ENCODE results near the gene ITGB2.

DNA sequence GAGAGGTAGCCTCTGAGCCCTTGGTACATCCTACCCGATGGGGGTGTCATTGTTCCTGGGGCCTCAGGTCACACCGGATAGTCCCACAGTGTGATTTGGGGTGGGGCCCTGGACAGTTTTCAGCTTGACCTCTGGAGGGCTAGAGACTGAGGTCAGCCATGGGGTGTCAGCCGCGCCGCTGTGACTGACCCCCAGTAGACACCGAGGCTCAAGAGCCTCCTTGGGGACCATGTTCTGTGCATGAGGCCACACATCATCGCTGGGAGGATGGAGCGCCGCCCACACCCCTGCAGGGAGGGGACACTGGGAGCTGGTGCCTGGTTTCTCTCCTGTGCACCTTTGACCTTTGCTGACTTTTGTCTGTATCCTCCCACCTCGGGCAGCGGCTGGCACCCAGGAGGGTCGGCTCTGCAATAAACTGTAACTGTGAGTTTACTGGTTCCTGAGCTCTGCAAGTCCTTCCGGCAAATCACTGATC, 22.6 kb downstream of the ITGB2 start:
- TF ChIP-seq NFYB (CRISPR knock-in tag; conservative IDR thresholded peaks at IDR 0.05; ENCODE audit: low read depth) (no peak), NR2C2 (CRISPR knock-in tag; IDR thresholded peaks at IDR 0.05) (no peak), FOXK1 (CRISPR knock-in tag; IDR thresholded peaks at IDR 0.05) (no peak), ZNF317 (CRISPR knock-in tag; IDR thresholded peaks at IDR 0.05; ENCODE audit: borderline replicate concordance, low read depth) (no peak), KAT7 (CRISPR knock-in tag; IDR thresholded peaks at IDR 0.05; ENCODE audit: borderline replicate concordance) (no peak), NR3C1 (CRISPR knock-in tag; conservative IDR thresholded peaks at IDR 0.05; ENCODE audit: low read depth) (no peak), ZNF121 (CRISPR knock-in tag; IDR thresholded peaks at IDR 0.05) (no peak)
- TF ChIP-seq, protein P1, sequence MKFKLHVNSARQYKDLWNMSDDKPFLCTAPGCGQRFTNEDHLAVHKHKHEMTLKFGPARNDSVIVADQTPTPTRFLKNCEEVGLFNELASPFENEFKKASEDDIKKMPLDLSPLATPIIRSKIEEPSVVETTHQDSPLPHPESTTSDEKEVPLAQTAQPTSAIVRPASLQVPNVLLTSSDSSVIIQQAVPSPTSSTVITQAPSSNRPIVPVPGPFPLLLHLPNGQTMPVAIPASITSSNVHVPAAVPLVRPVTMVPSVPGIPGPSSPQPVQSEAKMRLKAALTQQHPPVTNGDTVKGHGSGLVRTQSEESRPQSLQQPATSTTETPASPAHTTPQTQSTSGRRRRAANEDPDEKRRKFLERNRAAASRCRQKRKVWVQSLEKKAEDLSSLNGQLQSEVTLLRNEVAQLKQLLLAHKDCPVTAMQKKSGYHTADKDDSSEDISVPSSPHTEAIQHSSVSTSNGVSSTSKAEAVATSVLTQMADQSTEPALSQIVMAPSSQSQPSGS (CRISPR knock-in tag; IDR thresholded peaks at IDR 0.05; ENCODE audit: borderline replicate concordance, low read depth) = no peak
- TF ChIP-seq, protein P2, sequence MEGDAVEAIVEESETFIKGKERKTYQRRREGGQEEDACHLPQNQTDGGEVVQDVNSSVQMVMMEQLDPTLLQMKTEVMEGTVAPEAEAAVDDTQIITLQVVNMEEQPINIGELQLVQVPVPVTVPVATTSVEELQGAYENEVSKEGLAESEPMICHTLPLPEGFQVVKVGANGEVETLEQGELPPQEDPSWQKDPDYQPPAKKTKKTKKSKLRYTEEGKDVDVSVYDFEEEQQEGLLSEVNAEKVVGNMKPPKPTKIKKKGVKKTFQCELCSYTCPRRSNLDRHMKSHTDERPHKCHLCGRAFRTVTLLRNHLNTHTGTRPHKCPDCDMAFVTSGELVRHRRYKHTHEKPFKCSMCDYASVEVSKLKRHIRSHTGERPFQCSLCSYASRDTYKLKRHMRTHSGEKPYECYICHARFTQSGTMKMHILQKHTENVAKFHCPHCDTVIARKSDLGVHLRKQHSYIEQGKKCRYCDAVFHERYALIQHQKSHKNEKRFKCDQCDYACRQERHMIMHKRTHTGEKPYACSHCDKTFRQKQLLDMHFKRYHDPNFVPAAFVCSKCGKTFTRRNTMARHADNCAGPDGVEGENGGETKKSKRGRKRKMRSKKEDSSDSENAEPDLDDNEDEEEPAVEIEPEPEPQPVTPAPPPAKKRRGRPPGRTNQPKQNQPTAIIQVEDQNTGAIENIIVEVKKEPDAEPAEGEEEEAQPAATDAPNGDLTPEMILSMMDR (IDR thresholded peaks at IDR 0.05) = no peak
- TF ChIP-seq, protein P3, sequence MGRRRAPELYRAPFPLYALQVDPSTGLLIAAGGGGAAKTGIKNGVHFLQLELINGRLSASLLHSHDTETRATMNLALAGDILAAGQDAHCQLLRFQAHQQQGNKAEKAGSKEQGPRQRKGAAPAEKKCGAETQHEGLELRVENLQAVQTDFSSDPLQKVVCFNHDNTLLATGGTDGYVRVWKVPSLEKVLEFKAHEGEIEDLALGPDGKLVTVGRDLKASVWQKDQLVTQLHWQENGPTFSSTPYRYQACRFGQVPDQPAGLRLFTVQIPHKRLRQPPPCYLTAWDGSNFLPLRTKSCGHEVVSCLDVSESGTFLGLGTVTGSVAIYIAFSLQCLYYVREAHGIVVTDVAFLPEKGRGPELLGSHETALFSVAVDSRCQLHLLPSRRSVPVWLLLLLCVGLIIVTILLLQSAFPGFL (CRISPR knock-in tag; IDR thresholded peaks at IDR 0.05; ENCODE audit: borderline replicate concordance) = no peak
